Mesothelial cell of epicardium (in vitro differentiated cells): ENCODE results near the gene TIAL1. TPM values are rescaled to one million over a fixed set of nuclear protein-coding genes. Genes with fewer than 3 reads are reported as not detected.
A peak's percentile ranks its signal among the peaks of the same experiment; 100 is the strongest.

ENCODE experiments used
- DNase-seq, 2 experiments: peaks; one replicate each; pipeline ENCODE4 v3.0.0; 2021; ENCODE audit warnings: low spot score in 2 of 2; ENCODE audit not compliant: unreplicated experiment in 2 of 2
- H3K27ac Mint-ChIP-seq: 2 replicates; pipeline ENCODE4 v1.8.0; 2021; ENCODE audit warnings: mixed read lengths
- H3K27me3 Mint-ChIP-seq: 2 replicates; pipeline ENCODE4 v1.8.0; 2021; ENCODE audit warnings: low read depth, mixed read lengths
- H3K36me3 Mint-ChIP-seq: 2 replicates; pipeline ENCODE4 v1.8.0; 2021; ENCODE audit warnings: mixed read lengths
- H3K4me1 Mint-ChIP-seq: 2 replicates; pipeline ENCODE4 v1.8.0; 2021; ENCODE audit warnings: mixed read lengths
- H3K4me3 Mint-ChIP-seq: 2 replicates; pipeline ENCODE4 v1.8.0; 2021; ENCODE audit warnings: mild to moderate bottlenecking, moderate library complexity, mixed read lengths
- H3K9me3 Mint-ChIP-seq: 2 replicates; pipeline ENCODE4 v1.8.0; 2021; ENCODE audit warnings: mixed read lengths
- total RNA-seq: library from RNA; stranded (reverse); gene quantifications from 3 replicates; pipeline ENCODE4 v1.2.1, GENCODE V29; 2021
- TF ChIP-seq, protein P1 (sequence below): fragments of 200-600 bp; sonication (generic); IDR thresholded peaks from one replicate; pipeline ENCODE4 v1.5.0; 2021; ENCODE audit warnings: antibody characterized with exemption; ENCODE audit not compliant: unreplicated experiment

Gene TIAL1
- total RNA-seq, 1 donor from 2014 or later = 192 TPM

- no peak overlapping the region for H3K27ac Mint-ChIP-seq
- peaks cover 3% of the 10 kb centered on the region for H3K27me3 Mint-ChIP-seq
- TF ChIP-seq, protein P1, sequence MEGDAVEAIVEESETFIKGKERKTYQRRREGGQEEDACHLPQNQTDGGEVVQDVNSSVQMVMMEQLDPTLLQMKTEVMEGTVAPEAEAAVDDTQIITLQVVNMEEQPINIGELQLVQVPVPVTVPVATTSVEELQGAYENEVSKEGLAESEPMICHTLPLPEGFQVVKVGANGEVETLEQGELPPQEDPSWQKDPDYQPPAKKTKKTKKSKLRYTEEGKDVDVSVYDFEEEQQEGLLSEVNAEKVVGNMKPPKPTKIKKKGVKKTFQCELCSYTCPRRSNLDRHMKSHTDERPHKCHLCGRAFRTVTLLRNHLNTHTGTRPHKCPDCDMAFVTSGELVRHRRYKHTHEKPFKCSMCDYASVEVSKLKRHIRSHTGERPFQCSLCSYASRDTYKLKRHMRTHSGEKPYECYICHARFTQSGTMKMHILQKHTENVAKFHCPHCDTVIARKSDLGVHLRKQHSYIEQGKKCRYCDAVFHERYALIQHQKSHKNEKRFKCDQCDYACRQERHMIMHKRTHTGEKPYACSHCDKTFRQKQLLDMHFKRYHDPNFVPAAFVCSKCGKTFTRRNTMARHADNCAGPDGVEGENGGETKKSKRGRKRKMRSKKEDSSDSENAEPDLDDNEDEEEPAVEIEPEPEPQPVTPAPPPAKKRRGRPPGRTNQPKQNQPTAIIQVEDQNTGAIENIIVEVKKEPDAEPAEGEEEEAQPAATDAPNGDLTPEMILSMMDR = no peak
- H3K9me3 Mint-ChIP-seq = peaks cover 6% of the 10 kb centered on the region
- H3K4me3 Mint-ChIP-seq = peak overlapping the region; percentile 20
- H3K4me1 Mint-ChIP-seq = peaks cover 24% of the 10 kb centered on the region
- peaks cover 8% of the 10 kb centered on the region for H3K36me3 Mint-ChIP-seq
- DNase-seq = no peak
Observed at GRCh38 chr10:119598397-119598796, 1.6 kb upstream of the TIAL1 start.

GRCh38 chr10:119597405-119598186, 832 bp upstream of the TIAL1 start:
- Mint-ChIP-seq H3K4me3 (peak overlapping the region; percentile 75), H3K36me3 (peaks cover 8% of the 10 kb centered on the region), H3K27me3 (no peaks in the 10 kb centered on the region), H3K4me1 (peaks cover 32% of the 10 kb centered on the region), H3K27ac (peak overlapping the region; percentile 99), H3K9me3 (peaks cover 6% of the 10 kb centered on the region)
- TF ChIP-seq, protein P1 = no peak
- DNase-seq = no peak

DNA sequence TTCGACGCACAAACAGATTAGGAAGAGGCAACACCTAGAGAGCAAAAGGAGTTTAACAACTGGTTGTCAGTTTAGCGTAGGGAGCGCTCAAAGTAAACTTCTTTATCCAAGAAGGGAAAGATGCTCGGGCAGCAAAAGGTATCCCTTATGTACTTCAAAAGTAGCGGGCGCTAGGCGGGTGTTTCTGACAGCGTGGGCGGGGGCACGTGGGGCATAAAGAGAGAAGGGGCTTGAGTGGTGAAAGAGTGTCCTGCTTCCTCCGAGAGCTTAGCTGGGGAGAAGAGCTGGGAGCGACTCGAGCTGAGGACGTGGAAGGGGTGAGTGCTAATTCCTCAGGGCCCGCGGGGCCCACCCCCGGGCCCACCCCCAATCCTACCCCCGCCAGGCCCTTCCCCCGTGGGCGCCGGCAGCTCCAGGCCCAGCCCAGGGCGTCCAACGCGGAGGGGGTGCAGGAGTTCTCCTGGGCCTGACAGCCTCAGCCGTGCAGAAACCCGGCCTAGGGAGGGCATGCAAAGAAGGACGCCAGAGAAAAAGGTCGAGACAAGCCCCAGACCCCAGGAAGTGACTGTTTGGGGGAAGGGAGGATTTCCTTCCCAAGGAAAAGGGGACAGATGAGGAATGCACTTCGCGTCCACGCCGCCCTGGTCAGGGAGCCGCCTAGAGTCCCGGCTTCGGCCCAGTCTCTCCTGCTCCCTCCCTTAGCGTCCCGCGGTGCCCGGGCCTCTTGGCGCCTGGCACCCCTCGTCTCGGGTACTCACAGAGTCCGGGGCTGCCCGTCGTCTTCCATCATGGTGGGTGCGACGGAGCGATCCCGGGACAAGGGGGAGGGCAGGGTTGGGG, 868 bp downstream of the TIAL1 start:
- Mint-ChIP-seq H3K9me3 (peaks cover 6% of the 10 kb centered on the region), H3K36me3 (peaks cover 8% of the 10 kb centered on the region), H3K27ac (peak overlapping the region; percentile 99), H3K4me1 (peaks cover 44% of the 10 kb centered on the region), H3K27me3 (no peaks in the 10 kb centered on the region), H3K4me3 (peak overlapping the region; percentile 75)
- TF ChIP-seq, protein P1 = no peak
- peak; percentile 25 to 53 for DNase-seq

GRCh38 chr10:119595134-119595675, 1.6 kb downstream of the TIAL1 start:
- Mint-ChIP-seq H3K27me3 (no peaks in the 10 kb centered on the region), H3K4me1 (peaks cover 44% of the 10 kb centered on the region), H3K9me3 (peaks cover 6% of the 10 kb centered on the region), H3K4me3 (peak overlapping the region; percentile 75), H3K27ac (peak overlapping the region; percentile 91), H3K36me3 (peaks cover 8% of the 10 kb centered on the region)
- DNase-seq = no peak
- TF ChIP-seq, protein P1 = no peak

DNA sequence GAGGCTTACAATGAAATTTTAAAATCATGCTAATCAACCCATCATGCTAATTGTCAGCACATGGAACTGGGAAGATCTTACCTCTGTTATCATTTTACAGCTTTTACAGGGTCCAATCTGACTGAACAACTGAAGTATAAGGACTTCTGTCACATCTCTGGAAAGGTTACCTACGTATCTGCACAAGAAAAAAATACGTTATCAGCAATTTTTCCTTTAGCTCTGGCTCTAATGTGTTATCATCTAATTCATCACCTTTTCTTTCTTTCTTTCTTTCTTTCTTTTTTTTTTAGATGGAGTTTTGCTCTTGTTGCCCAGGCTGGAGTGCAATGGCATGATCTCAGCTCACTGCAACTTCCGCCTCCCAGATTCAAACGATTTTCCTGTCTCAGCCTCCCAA, 8.7 kb downstream of the TIAL1 start:
- H3K27me3 Mint-ChIP-seq = no peaks in the 10 kb centered on the region
- TF ChIP-seq, protein P1 = no peak
- no peak overlapping the region for H3K4me3 Mint-ChIP-seq
- H3K36me3 Mint-ChIP-seq = peaks cover 6% of the 10 kb centered on the region
- H3K9me3 Mint-ChIP-seq = no peaks in the 10 kb centered on the region
- H3K27ac Mint-ChIP-seq = no peak overlapping the region
- H3K4me1 Mint-ChIP-seq = peaks cover 17% of the 10 kb centered on the region
- DNase-seq = no peak
